Measurements from ENCODE around the gene SGSH. TPM values are rescaled to one million over a fixed set of nuclear protein-coding genes. Genes with fewer than 3 reads are reported as not detected.

SGSH gene
- total and polyA plus RNA-seq, 2 experiments from 2014 or later: 21.2 to 63.5 TPM

DNA sequence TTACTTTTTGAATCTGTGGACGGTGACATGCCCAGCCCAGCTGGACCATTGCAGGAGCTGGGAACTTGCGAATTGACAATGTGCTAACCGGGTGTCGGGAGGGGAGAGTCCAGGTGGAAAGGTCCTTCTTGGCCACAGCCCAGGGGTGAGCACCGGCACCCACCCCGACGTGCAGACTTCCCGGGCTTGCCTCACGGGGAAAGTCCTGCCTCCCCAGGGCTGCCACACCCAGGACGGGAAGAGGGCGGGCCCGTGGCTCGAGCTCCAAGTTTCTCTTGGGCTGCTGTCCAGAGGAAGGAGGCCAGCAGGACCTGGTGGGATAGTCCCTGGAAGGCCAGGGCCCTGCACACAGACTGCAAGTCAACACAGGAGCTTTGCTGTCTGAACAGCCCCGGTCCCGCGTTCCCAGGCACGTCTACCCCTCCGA, 32.6 kb downstream of the SGSH start:
- no peaks in the 10 kb centered on the region for H3K9me3 ChIP-seq (ENCODE audit: low read depth)
- TF ChIP-seq EZH2 (IDR thresholded peaks at IDR 0.05; ENCODE audit: insufficient read depth, poor library complexity, severe bottlenecking): no peak
- no peak for TF ChIP-seq EZH2phosphoT487 (IDR thresholded peaks at IDR 0.05; ENCODE audit: insufficient read depth, low read depth)
- H3K36me3 ChIP-seq (ENCODE audit: low read depth): no peaks in the 10 kb centered on the region
- peaks cover 3% of the 10 kb centered on the region; the same call in 1 of the 2 replicates for H3F3A ChIP-seq (ENCODE audit: insufficient read depth)
- peak overlapping the region; percentile 76 for H3K9ac ChIP-seq
- no peaks in the 10 kb centered on the region; the same call in 1 of the 2 replicates for H3K27me3 ChIP-seq (replicated peaks; ENCODE audit: insufficient read depth)
- in situ Hi-C loops (cut with MboI): no loop called here
- peak overlapping the region; percentile 84 for H3K4me3 ChIP-seq
- DNase-seq: peak; percentile 77
- no peaks in the 10 kb centered on the region for H4K20me1 ChIP-seq (ENCODE audit: insufficient read depth)
- H3K4me1 ChIP-seq (ENCODE audit: insufficient read depth): peaks cover 13% of the 10 kb centered on the region
- no peaks in the 10 kb centered on the region for H3K79me2 ChIP-seq (ENCODE audit: insufficient read depth)
- H2AFZ ChIP-seq: peak overlapping the region; percentile 100
- H3K4me2 ChIP-seq (ENCODE audit: unreplicated experiment): peak overlapping the region; percentile 100
- WGBS, 2 experiments (ENCODE audit: low coverage in 1 of 2, low lambda C conversion rate in 2 of 2, missing lambda C conversion rate in 2 of 2): 3 to 4% methylated on average over 18 of the region's 18 CpGs
- H3K27ac ChIP-seq: peak overlapping the region; percentile 64
- no peaks in the 10 kb centered on the region for H3K9me2 ChIP-seq (ENCODE audit: insufficient read depth)

DNA sequence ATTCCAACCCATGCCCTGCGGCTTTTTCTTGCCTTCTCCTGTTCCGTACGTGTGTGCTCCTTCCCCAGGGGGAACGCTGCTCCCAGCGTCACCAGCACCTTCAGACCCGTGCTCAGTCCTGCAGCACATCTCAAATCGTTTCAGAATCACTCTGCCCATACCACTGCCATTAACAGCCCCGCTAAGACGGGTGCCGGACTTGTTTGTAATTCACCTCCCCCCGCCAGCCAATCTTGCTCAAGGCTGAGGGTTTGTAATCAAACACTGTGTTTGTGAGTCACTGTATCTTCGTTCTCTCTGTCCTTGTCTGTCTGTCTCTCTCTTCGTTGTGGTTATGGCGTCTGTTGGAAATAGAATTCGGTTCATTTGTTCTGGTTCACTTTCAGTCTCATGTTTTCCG, 33.0 kb downstream of the SGSH start:
- Histone ChIP-seq H3K36me3 (ENCODE audit: low read depth) (no peaks in the 10 kb centered on the region), H3K79me2 (ENCODE audit: insufficient read depth) (no peaks in the 10 kb centered on the region), H3K27me3 (replicated peaks; ENCODE audit: insufficient read depth) (no peaks in the 10 kb centered on the region; the same call in 1 of the 2 replicates), H4K20me1 (ENCODE audit: insufficient read depth) (no peaks in the 10 kb centered on the region), H3K4me1 (ENCODE audit: insufficient read depth) (peaks cover 13% of the 10 kb centered on the region), H3K27ac (peak overlapping the region; percentile 64), H3K9ac (peak overlapping the region; percentile 76), H3F3A (ENCODE audit: insufficient read depth) (peaks cover 3% of the 10 kb centered on the region; the same call in 1 of the 2 replicates), H2AFZ (peak overlapping the region; percentile 100), H3K9me2 (ENCODE audit: insufficient read depth) (no peaks in the 10 kb centered on the region), H3K9me3 (ENCODE audit: low read depth) (no peaks in the 10 kb centered on the region), H3K4me2 (ENCODE audit: unreplicated experiment) (peak overlapping the region; percentile 100), H3K4me3 (peak overlapping the region; percentile 84)
- TF ChIP-seq EZH2 (IDR thresholded peaks at IDR 0.05; ENCODE audit: insufficient read depth, poor library complexity, severe bottlenecking): no peak
- TF ChIP-seq EZH2phosphoT487 (IDR thresholded peaks at IDR 0.05; ENCODE audit: insufficient read depth, low read depth): no peak
- 30 to 32% methylated on average over 16 of the region's 16 CpGs for WGBS, 2 experiments (ENCODE audit: low coverage in 1 of 2, low lambda C conversion rate in 2 of 2, missing lambda C conversion rate in 2 of 2)
- peak; percentile 80 for DNase-seq
- in situ Hi-C loops (cut with MboI): no loop called here

DNA sequence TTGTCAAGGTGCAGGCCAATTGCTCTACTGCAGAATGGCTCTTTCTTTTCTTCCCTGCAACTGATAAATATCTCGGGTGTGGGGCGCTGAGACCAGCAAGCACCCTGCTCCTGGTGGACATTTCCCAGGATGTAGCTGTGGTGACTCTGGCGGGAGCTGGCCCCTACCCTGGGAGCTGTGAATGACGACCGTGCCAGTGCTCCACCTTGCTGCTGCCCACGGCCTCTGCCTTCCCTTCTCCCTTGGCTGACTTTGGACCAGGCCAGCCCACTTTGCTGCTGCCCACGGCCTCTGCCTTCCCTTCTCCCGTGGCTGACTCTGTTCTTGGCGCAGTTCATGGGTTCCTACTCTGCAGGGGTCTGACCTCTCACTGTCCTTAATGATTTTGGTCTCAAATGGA, 34.2 kb downstream of the SGSH start:
- WGBS, 2 experiments (ENCODE audit: low coverage in 1 of 2, low lambda C conversion rate in 2 of 2, missing lambda C conversion rate in 2 of 2): 88 to 91% methylated on average over 8 to 9 of the region's 9 CpGs

DNA sequence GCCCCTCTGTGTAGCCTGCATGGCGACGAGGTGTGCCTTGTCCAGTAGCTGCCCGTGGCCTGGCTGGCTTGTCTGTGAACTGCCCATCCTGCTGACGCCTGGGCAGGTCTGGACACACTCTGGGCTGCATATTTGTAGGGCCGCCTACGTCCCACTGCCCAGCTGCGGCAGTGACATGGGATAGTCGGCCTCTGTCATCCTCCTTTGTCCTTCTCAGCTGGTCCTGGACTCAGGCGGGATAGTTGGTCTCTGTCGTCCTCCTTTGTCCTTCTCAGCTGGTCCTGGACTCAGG, 35.8 kb downstream of the SGSH start:
- Histone ChIP-seq H3K27ac (no peak overlapping the region), H4K20me1 (ENCODE audit: insufficient read depth) (no peaks in the 10 kb centered on the region), H3K36me3 (ENCODE audit: low read depth) (no peaks in the 10 kb centered on the region), H3K79me2 (ENCODE audit: insufficient read depth) (no peaks in the 10 kb centered on the region), H3K4me3 (no peak overlapping the region), H3K9me2 (ENCODE audit: insufficient read depth) (no peaks in the 10 kb centered on the region), H3K27me3 (replicated peaks; ENCODE audit: insufficient read depth) (no peaks in the 10 kb centered on the region), H3F3A (ENCODE audit: insufficient read depth) (peaks cover 3% of the 10 kb centered on the region; the same call in 1 of the 2 replicates), H3K4me2 (ENCODE audit: unreplicated experiment) (no peak overlapping the region), H3K9ac (no peak overlapping the region), H2AFZ (no peak overlapping the region), H3K9me3 (ENCODE audit: low read depth) (no peaks in the 10 kb centered on the region), H3K4me1 (ENCODE audit: insufficient read depth) (peaks cover 13% of the 10 kb centered on the region)
- no peak for TF ChIP-seq EZH2 (IDR thresholded peaks at IDR 0.05; ENCODE audit: insufficient read depth, poor library complexity, severe bottlenecking)
- TF ChIP-seq EZH2phosphoT487 (IDR thresholded peaks at IDR 0.05; ENCODE audit: insufficient read depth, low read depth): no peak
- DNase-seq: no peak
- in situ Hi-C loops (cut with MboI): no loop called here
- WGBS, 2 experiments (ENCODE audit: low coverage in 1 of 2, low lambda C conversion rate in 2 of 2, missing lambda C conversion rate in 2 of 2): 65 to 77% methylated on average over 10 of the region's 10 CpGs

More for the DNA sequence above, 34.2 kb downstream of the SGSH start:
- no peak for TF ChIP-seq EZH2 (IDR thresholded peaks at IDR 0.05; ENCODE audit: insufficient read depth, poor library complexity, severe bottlenecking)
- TF ChIP-seq EZH2phosphoT487 (IDR thresholded peaks at IDR 0.05; ENCODE audit: insufficient read depth, low read depth): no peak
- Histone ChIP-seq H4K20me1 (ENCODE audit: insufficient read depth) (no peaks in the 10 kb centered on the region), H3K4me2 (ENCODE audit: unreplicated experiment) (no peak overlapping the region), H3K27ac (no peak overlapping the region), H3K9ac (no peak overlapping the region), H3K36me3 (ENCODE audit: low read depth) (no peaks in the 10 kb centered on the region), H3F3A (ENCODE audit: insufficient read depth) (peaks cover 3% of the 10 kb centered on the region; the same call in 1 of the 2 replicates), H3K27me3 (replicated peaks; ENCODE audit: insufficient read depth) (no peaks in the 10 kb centered on the region), H3K9me2 (ENCODE audit: insufficient read depth) (no peaks in the 10 kb centered on the region), H3K4me3 (no peak overlapping the region), H2AFZ (no peak overlapping the region), H3K9me3 (ENCODE audit: low read depth) (no peaks in the 10 kb centered on the region), H3K4me1 (ENCODE audit: insufficient read depth) (peaks cover 13% of the 10 kb centered on the region), H3K79me2 (ENCODE audit: insufficient read depth) (no peaks in the 10 kb centered on the region)
- DNase-seq: no peak
- in situ Hi-C loops (cut with MboI): no loop called here

Data from GM23248 (cell line).